Measurements from ENCODE around the gene PROB1.
"Not testable (repeated sequence)": the region's sequence is repeated elsewhere in the genome, so short reads cannot be mapped to it uniquely, and the experiment has no call there.

PROB1 gene

DNA sequence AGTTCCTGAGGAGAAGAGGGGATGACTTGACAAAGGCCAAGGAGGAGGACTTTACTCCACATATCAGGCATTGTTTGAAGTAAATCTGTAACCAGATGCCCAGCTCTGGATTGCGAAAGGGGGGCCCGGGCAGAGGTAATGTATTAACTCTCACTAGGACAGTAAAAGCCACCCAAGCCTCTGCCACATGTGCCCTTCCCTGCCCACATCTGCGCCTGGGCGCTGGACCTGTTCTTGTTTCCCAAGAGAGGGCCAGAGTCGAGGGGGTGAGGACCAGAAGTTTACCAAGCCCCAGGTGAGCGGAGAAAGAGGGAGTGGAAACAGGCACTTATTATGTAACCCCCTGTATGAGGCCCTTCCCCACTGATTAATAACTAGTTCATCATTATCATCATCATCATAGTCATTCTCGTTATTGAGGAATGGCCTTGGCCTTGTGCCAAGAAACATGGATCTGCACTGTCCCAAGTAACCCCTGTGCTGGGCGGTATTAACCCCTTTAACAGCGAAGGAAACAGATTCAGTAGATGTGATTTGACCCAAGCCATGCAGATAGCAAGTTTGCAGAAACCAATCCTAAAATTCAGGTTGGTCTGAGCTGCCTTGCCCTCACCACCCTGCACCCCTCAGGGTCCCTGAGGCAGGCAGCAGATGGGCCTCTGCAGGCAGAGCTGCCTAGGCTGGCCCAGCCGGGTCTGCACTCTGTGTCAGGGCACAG is 11.5 kb downstream of the PROB1 start, which contains the start of gene SLC23A1:
Gene SLC23A1 (minus strand): TSS at position 23 of the 718 bp plus-strand sequence. CDS start 44 bp downstream, outside the sequence.
- H3K4me3 ChIP-seq (ENCODE audit: low read depth, low read length) = no peak within 1 kb of the TSS
- no peak for DNase-seq (ENCODE audit: low read depth)

DNA sequence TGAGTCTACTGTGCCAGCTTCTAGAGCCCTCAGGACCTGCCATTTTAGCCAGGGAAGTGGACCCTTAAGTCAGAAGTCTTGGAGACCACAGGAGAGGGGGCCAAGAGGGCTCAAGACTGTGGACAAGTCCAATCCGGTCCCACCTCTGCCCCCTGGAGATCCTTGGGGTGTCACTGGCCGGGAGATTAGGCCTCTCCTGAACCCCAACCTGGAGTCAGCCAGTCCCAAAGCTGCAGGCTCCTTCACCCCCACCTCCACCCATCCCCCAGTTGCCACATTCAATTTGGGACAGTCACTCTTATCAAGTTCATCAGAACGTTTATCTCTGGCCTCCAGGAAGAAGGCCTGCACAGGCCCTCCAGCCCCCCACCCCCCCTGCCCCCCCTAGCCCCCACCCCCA is 12.1 kb downstream of the PROB1 start:
- no peak overlapping the region for H3K4me3 ChIP-seq (ENCODE audit: low read depth, low read length)
- no peak for DNase-seq (ENCODE audit: low read depth)

GRCh38 chr5:139381837-139382761 is 12.8 kb downstream of the PROB1 start:
- no peak overlapping the region for H3K4me3 ChIP-seq (ENCODE audit: low read depth, low read length)
- DNase-seq (ENCODE audit: low read depth) = no peak

GRCh38 chr5:139379626-139380449 is 15.1 kb downstream of the PROB1 start:
- DNase-seq (ENCODE audit: low read depth) = no peak
- no peak overlapping the region for H3K4me3 ChIP-seq (ENCODE audit: low read depth, low read length)

GRCh38 chr5:139378941-139379361 is 16.0 kb downstream of the PROB1 start:
- no peak for DNase-seq (ENCODE audit: low read depth)

GRCh38 chr5:139378101-139378825 is 16.6 kb downstream of the PROB1 start:
- no peak for DNase-seq (ENCODE audit: low read depth)
- no peak overlapping the region for H3K4me3 ChIP-seq (ENCODE audit: low read depth, low read length)

More at GRCh38 chr5:139378941-139379361, 16.0 kb downstream of the PROB1 start:
- no peak overlapping the region for H3K4me3 ChIP-seq (ENCODE audit: low read depth, low read length)

DNA sequence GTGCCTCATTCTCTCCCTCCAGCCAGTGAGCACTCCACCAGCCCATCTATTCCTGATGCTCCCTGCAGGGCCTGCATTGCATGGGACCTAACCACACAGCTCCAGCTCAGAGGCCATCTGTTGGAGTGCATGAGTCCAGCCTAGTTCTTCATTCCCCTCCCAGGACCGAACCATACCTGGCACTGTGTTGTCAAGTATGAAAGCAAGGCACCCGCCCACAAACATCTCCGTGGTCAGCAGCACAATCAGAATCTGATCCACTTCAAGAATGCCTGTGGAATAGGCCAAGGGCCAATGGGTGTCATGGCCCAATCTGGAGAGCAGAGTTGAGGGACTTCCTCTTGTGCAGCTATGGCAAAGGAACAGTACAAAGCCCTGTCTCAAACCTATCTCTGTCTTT is 17.7 kb downstream of the PROB1 start:
- no peak for DNase-seq (ENCODE audit: low read depth)

GRCh38 chr5:139376364-139376763 is 18.5 kb downstream of the PROB1 start:
- no peak overlapping the region for H3K4me3 ChIP-seq (ENCODE audit: low read depth, low read length)
- DNase-seq (ENCODE audit: low read depth) = no peak

More for the DNA sequence above, 17.7 kb downstream of the PROB1 start:
- no peak overlapping the region for H3K4me3 ChIP-seq (ENCODE audit: low read depth, low read length)

DNA sequence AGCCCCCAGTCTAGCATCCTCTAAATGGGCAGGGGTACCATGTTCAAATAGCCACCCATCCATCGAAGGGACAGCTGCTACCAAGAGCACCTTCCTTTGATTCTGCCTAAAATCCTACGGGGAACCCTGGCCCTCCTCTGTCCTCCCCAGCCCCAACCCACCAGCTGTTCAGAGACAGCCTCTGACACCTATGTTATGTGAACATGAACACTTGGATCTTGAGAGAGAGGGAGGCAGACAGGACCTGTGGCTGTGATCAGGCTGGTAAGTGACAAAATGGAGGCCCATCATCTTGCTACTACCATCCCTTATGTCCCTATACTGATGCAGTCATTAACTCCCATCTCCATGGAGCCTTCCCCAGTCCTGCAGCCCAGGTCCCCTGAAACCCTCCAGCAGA is 20.0 kb downstream of the PROB1 start:
- no peak for DNase-seq (ENCODE audit: low read depth)
- no peak overlapping the region for H3K4me3 ChIP-seq (ENCODE audit: low read depth, low read length)

DNA sequence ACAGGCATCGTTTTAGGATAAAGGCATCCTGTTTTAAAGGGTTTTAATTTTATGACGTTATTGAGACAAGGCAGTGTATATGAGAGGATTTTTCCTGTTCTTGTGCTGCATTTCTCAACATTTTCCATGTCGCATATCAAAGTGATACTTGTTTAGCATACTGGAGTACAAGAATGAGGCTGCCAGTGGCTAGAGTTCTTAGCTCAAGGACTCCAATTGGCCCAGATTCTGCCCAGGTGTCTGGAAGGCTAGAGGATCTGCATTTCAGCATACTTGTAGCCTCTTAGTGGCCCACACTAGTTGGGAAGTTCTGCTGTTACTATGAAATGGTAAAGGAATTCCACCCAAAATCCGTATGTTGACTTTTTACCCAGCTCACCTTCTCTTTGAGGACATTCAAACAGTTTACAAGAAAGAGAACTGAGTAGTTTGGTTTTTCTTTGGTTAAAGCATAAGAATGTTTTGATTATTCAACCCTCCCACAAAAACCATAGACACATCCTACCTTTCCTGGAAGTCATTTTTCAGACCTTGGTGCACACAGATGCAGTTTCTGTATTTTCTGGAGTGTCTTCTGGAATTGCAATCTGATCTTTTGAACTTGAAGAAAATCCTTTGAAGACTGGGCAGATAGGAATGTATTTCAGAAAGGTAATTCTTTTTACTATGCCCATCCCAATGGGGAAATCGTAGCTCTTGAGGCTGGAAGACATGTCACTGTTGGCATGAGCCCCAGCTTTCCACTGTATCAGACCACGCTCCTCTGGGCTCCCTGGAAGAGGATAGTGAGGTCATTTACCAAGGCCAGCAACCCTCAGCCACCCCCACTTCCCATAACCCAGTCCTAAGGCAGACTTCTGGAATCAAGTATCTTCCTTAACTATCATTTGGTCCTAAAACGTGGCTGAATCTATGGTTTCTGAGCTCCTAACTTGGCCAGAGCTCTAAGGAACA is 23.1 kb downstream of the PROB1 start:
- DNase-seq (ENCODE audit: low read depth) = no peak
- H3K4me3 ChIP-seq (ENCODE audit: low read depth, low read length) = no peak overlapping the region

- peak; percentile 40 for DNase-seq (ENCODE audit: low read depth)
- H3K4me3 ChIP-seq (ENCODE audit: low read depth, low read length) = no peak overlapping the region
These were observed 25.7 kb downstream of the PROB1 start for GRCh38 chr5:139369181-139369580.

GRCh38 chr5:139368613-139369012 is 26.3 kb downstream of the PROB1 start:
- no peak for DNase-seq (ENCODE audit: low read depth)
- H3K4me3 ChIP-seq (ENCODE audit: low read depth, low read length) = no peak overlapping the region

DNA sequence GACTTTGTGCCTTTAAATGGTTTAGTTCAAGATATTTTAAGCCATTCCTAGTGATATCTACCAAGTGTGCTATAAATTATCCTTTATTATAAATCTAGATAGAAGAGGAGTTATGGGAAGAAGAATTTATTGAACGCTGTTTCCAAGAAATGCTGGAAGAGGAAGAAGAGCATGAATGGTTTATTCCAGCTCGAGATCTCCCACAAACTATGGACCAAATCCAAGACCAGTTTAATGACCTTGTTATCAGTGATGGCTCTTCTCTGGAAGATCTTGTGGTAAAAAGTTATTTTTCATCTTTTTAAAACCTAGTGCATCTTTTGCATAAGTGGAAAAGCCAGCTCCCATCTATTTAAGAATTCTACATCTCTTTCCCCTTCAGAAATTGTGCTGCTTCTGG is 30.4 kb downstream of the PROB1 start:
- DNase-seq (ENCODE audit: low read depth) = no peak
- H3K4me3 ChIP-seq (ENCODE audit: low read depth, low read length) = no peak overlapping the region

DNA sequence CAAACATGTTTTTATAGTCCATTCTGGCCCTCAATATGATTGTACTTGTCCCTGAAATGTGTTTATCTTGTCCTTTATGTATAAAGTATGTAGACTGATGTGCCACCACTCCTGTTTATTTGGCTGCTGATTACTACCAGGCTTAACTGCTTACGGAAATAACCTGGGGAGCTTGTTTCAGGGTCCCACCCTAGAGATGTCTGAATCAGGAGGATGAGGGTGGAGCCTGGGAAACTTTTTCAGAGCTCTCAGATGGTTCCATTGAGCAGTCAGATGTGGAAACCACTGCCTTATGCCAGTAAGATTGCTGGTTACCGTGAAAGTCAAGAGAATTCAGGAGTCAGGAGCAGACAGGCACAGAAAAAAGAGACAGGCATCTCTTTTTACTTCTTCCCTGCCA is 31.0 kb downstream of the PROB1 start:
- DNase-seq (ENCODE audit: low read depth) = no peak
- no peak overlapping the region for H3K4me3 ChIP-seq (ENCODE audit: low read depth, low read length)

- H3K4me3 ChIP-seq (ENCODE audit: low read depth, low read length) = no peak overlapping the region
- DNase-seq (ENCODE audit: low read depth) = no peak
These were observed 33.0 kb downstream of the PROB1 start for GRCh38 chr5:139361835-139362429.

DNA sequence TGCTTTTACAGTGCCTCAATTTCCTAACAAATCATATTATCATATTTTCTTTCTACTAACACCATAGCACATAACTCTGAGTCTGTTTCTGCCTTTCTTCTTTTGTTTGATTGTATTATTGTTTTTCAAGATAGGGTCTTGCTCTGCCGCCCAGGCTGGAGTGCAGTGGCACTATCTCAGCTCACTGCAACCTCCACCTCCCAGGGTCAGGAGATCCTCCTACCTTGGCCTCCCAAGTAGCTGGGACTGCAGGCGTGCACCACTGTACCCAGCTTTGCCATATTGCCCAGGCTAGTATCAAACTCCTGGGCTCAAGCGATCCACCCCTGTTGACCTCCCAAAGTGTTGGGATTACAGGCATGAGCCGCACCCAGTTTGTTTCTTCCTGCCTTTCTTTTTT is 34.5 kb downstream of the PROB1 start:
- H3K4me3 ChIP-seq (ENCODE audit: low read depth, low read length) = no peak overlapping the region
- DNase-seq (ENCODE audit: low read depth) = no peak

GRCh38 chr5:139358064-139358463 is 36.8 kb downstream of the PROB1 start:
- H3K4me3 ChIP-seq (ENCODE audit: low read depth, low read length) = no peak overlapping the region
- DNase-seq (ENCODE audit: low read depth) = no peak

- H3K4me3 ChIP-seq (ENCODE audit: low read depth, low read length); DNase-seq (ENCODE audit: low read depth): not testable (repeated sequence)
These were observed 39.0 kb downstream of the PROB1 start for GRCh38 chr5:139355900-139356299.

Data from skeletal muscle cell (primary cell).